ENCODE measurements around the gene ZNF296.

Gene ZNF296

DNA sequence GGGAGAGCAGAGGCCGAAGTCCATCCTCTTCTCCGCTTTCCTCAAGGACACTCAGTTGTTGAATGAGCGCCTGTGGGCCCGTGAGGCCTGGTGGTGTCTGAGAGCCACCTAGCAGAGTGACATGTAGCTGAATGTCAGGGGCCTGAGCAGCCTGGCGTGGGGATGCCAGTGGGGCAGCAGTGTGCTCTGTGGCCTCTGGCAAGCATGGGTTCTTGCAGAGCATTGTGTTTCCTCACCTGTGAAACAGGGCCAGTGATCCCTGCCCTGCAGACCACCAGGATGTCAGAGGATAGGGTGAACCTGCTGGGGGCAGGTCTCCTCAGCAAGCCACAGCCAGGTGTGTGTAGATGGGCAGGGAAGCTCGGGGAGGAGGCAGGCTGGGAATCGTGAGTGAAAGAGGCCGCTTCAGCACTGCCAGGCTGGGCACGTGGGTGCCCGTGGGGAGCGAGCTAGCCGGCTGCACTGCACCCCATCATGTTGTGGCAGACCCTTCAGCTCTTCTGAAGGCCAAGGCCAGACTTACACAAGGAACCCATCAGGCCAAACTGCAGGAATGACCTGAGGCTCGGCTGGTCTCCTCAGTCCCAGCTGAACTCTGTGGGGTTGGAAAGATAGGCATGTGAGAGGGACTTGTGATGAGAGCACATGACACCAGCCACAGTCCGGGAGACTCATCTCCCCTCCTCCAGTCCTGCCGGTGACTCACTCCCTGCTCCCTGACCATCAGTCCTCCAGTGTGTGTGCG, 21.7 kb upstream of the ZNF296 start:
- no peaks in the 10 kb centered on the region for H3K9me3 ChIP-seq (ENCODE audit: control insufficient read depth in 5 of 5, low read length in 5 of 5)
- H3K9ac ChIP-seq (ENCODE audit: low read length in 5 of 5): peak overlapping the region in 2 of 5 donors; percentile 12 to 38
- H3K27ac ChIP-seq (ENCODE audit: low read depth, low read length): peak overlapping the region; percentile 37
- peaks cover 0 to 2% (median 0%) of the 10 kb centered on the region in 5 donors for H3K36me3 ChIP-seq (ENCODE audit: control insufficient read depth in 5 of 5, insufficient read depth in 5 of 5, low read length in 5 of 5)
- H3K27me3 ChIP-seq (ENCODE audit: control insufficient read depth in 5 of 5, insufficient read depth in 4 of 5, low read length in 5 of 5): no peaks in the 10 kb centered on the region
- peaks cover 2 to 73% (median 52%) of the 10 kb centered on the region in 5 donors for H3K4me1 ChIP-seq (ENCODE audit: control insufficient read depth in 5 of 5, insufficient read depth in 5 of 5, low read length in 5 of 5)
- H3K4me3 ChIP-seq (ENCODE audit: low read depth in 1 of 5, low read length in 5 of 5): no peak overlapping the region

DNA sequence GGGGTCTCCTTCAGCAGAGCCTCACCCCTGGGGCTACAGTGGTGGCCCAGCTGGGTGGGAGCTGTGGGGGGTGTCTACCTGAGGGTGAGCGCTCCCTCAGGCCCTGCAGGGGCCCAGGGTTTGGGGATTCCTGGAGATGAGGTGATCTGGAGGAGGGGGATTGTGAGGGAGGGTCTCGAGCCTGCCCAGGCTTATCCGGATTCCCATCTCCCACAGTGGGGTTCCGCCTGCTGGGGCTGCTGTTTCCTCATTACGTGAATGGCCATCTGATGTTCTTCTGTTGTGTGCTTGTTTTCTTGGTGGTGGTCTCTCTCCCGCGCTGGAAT, 21.1 kb upstream of the ZNF296 start:
- no peaks in the 10 kb centered on the region for H3K27me3 ChIP-seq (ENCODE audit: control insufficient read depth in 5 of 5, insufficient read depth in 4 of 5, low read length in 5 of 5)
- peaks cover 0 to 2% (median 0%) of the 10 kb centered on the region in 5 donors for H3K36me3 ChIP-seq (ENCODE audit: control insufficient read depth in 5 of 5, insufficient read depth in 5 of 5, low read length in 5 of 5)
- no peak overlapping the region for H3K4me3 ChIP-seq (ENCODE audit: low read depth in 1 of 5, low read length in 5 of 5)
- no peaks in the 10 kb centered on the region for H3K9me3 ChIP-seq (ENCODE audit: control insufficient read depth in 5 of 5, low read length in 5 of 5)
- H3K9ac ChIP-seq (ENCODE audit: low read length in 5 of 5): peak overlapping the region in 2 of 5 donors; percentile 12 to 38
- H3K4me1 ChIP-seq (ENCODE audit: control insufficient read depth in 5 of 5, insufficient read depth in 5 of 5, low read length in 5 of 5): peaks cover 2 to 73% (median 49%) of the 10 kb centered on the region in 5 donors
- H3K27ac ChIP-seq (ENCODE audit: low read depth, low read length): peak overlapping the region; percentile 37

DNA sequence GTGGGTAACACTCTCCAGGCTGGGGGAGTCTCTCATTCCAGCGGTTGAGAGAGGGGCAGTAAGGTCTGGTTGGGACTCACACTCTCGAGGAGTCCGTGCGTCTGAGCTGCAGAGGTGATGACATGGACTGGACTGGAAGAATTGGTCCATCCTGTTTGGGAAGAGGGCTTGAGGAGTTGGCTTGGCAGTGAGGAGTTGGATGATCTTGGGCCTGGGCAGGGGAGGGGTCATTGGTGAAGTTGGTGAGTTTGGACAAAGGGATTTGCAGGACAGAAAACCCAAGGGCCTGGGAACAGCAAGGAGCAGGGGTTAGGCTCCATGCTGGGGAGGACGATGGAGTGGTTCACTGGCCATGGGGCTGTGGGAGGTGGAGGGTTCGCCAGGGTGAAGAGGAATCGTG, 20.4 kb upstream of the ZNF296 start:
- Histone ChIP-seq H3K9me3 (ENCODE audit: control insufficient read depth in 5 of 5, low read length in 5 of 5) (no peaks in the 10 kb centered on the region), H3K27ac (ENCODE audit: low read depth, low read length) (no peak overlapping the region), H3K27me3 (ENCODE audit: control insufficient read depth in 5 of 5, insufficient read depth in 4 of 5, low read length in 5 of 5) (no peaks in the 10 kb centered on the region), H3K4me3 (ENCODE audit: low read depth in 1 of 5, low read length in 5 of 5) (no peak overlapping the region), H3K36me3 (ENCODE audit: control insufficient read depth in 5 of 5, insufficient read depth in 5 of 5, low read length in 5 of 5) (peaks cover 0 to 2% (median 0%) of the 10 kb centered on the region in 5 donors), H3K9ac (ENCODE audit: low read length in 5 of 5) (no peak overlapping the region), H3K4me1 (ENCODE audit: control insufficient read depth in 5 of 5, insufficient read depth in 5 of 5, low read length in 5 of 5) (peaks cover 2 to 80% (median 49%) of the 10 kb centered on the region in 5 donors)

DNA sequence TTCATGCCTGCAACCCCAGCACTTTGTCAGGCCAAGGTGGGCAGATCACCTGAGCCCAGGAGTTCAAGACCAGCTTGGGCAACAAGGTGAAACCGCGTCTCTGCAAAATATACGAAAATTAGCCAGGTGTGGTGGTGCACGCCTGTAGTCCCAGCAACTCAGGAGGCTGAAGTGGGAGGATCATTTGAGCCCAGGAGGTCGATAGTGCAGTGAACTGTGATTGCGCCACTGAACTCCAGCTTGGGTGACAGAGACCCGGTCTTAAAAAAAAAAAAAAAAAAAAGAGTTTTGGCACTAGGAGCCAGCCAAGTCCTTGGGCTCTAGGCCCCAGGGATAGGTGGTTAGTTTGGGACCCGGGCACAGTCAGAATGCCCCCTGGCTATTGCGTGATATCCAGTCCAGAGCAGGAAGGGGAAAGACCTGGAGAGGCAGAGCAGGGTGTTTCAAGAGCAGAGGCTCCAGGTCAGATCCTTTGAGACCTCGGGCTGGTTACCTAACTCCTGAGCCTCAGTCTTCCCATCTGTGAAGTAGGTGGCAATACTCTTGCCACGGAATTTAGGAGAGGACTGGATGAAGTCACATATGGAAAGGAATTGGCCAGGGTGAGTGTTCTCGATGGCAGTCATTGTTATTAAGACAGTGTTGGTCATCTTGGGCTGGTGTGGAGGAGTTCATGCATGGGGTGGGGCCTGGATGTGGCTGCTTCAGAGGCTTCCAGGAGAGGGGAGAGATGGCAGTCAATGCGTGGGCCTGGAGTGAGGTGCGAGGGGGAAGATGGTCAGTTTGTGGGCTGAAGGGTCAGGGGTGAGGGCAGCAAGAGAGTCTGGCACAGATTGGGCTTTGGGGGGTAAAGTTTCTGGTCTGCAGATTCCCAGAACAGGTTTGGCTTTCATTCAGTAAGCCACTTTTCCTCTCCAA, 19.5 kb upstream of the ZNF296 start:
- no peaks in the 10 kb centered on the region for H3K27me3 ChIP-seq (ENCODE audit: control insufficient read depth in 5 of 5, insufficient read depth in 4 of 5, low read length in 5 of 5)
- no peak overlapping the region for H3K27ac ChIP-seq (ENCODE audit: low read depth, low read length)
- H3K4me3 ChIP-seq (ENCODE audit: low read depth in 1 of 5, low read length in 5 of 5): no peak overlapping the region
- H3K36me3 ChIP-seq (ENCODE audit: control insufficient read depth in 5 of 5, insufficient read depth in 5 of 5, low read length in 5 of 5): peaks cover 0 to 2% (median 0%) of the 10 kb centered on the region in 5 donors
- peaks cover 5 to 82% (median 56%) of the 10 kb centered on the region in 5 donors for H3K4me1 ChIP-seq (ENCODE audit: control insufficient read depth in 5 of 5, insufficient read depth in 5 of 5, low read length in 5 of 5)
- H3K9ac ChIP-seq (ENCODE audit: low read length in 5 of 5): peak overlapping the region in 2 of 5 donors; percentile 17 to 26
- H3K9me3 ChIP-seq (ENCODE audit: control insufficient read depth in 5 of 5, low read length in 5 of 5): no peaks in the 10 kb centered on the region

DNA sequence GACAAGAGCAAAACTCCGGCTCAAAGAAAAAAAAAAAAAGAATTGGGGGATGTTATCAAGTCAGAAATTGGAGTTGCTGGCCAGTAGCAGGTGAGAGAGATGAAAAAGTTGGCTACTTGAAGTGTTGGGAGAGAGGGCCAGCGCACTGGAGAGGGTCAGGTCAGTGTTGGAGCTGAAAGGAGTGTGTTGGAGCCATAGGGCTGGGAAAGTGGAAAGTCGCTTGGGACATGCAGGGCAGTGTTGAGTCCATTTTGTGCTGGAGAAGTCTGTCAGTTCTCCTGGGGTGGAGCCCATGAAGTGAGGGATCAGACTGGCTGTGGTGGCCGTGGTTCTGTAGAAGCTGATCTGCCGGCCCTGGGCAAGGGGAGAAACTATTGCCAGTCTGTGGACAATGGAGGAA, 18.4 kb upstream of the ZNF296 start:
- H3K4me3 ChIP-seq (ENCODE audit: low read depth in 1 of 5, low read length in 5 of 5): peak overlapping the region in 2 of 5 donors; percentile 11 to 23
- peaks cover 0 to 7% (median 7%) of the 10 kb centered on the region in 5 donors for H3K36me3 ChIP-seq (ENCODE audit: control insufficient read depth in 5 of 5, insufficient read depth in 5 of 5, low read length in 5 of 5)
- H3K4me1 ChIP-seq (ENCODE audit: control insufficient read depth in 5 of 5, insufficient read depth in 5 of 5, low read length in 5 of 5): peaks cover 5 to 75% (median 56%) of the 10 kb centered on the region in 5 donors
- H3K27ac ChIP-seq (ENCODE audit: low read depth, low read length): no peak overlapping the region
- peak overlapping the region in 4 of 5 donors; percentile 34 to 96 (median 64) for H3K9ac ChIP-seq (ENCODE audit: low read length in 5 of 5)
- no peaks in the 10 kb centered on the region for H3K9me3 ChIP-seq (ENCODE audit: control insufficient read depth in 5 of 5, low read length in 5 of 5)
- H3K27me3 ChIP-seq (ENCODE audit: control insufficient read depth in 5 of 5, insufficient read depth in 4 of 5, low read length in 5 of 5): no peaks in the 10 kb centered on the region

DNA sequence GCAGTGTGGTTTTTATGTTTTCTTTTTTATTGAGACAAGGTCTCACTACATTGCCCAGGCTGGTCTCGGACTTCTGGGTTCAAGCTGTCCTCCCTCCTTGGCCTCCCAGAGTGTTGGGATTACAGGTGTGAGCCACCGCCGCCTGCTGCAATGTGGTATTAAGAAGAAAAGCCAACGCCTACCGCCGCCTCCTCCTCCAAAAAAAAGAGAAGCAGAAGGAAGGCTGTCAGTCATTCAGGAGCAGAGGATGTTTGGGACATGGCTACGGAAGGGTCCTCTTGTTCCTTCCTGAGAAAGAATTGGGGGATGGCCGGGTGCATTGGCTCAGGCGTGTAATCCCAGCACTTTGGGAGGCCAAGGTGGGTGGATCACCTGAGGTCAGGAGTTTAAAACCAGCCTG, 17.9 kb upstream of the ZNF296 start:
- Histone ChIP-seq H3K4me1 (ENCODE audit: control insufficient read depth in 5 of 5, insufficient read depth in 5 of 5, low read length in 5 of 5) (peaks cover 5 to 71% (median 56%) of the 10 kb centered on the region in 5 donors), H3K9me3 (ENCODE audit: control insufficient read depth in 5 of 5, low read length in 5 of 5) (no peaks in the 10 kb centered on the region), H3K36me3 (ENCODE audit: control insufficient read depth in 5 of 5, insufficient read depth in 5 of 5, low read length in 5 of 5) (peaks cover 0 to 8% (median 7%) of the 10 kb centered on the region in 5 donors), H3K4me3 (ENCODE audit: low read depth in 1 of 5, low read length in 5 of 5) (peak overlapping the region; percentile 83 to 98 (median 92)), H3K27me3 (ENCODE audit: control insufficient read depth in 5 of 5, insufficient read depth in 4 of 5, low read length in 5 of 5) (no peaks in the 10 kb centered on the region), H3K27ac (ENCODE audit: low read depth, low read length) (no peak overlapping the region), H3K9ac (ENCODE audit: low read length in 5 of 5) (peak overlapping the region; percentile 2 to 96 (median 89))

DNA sequence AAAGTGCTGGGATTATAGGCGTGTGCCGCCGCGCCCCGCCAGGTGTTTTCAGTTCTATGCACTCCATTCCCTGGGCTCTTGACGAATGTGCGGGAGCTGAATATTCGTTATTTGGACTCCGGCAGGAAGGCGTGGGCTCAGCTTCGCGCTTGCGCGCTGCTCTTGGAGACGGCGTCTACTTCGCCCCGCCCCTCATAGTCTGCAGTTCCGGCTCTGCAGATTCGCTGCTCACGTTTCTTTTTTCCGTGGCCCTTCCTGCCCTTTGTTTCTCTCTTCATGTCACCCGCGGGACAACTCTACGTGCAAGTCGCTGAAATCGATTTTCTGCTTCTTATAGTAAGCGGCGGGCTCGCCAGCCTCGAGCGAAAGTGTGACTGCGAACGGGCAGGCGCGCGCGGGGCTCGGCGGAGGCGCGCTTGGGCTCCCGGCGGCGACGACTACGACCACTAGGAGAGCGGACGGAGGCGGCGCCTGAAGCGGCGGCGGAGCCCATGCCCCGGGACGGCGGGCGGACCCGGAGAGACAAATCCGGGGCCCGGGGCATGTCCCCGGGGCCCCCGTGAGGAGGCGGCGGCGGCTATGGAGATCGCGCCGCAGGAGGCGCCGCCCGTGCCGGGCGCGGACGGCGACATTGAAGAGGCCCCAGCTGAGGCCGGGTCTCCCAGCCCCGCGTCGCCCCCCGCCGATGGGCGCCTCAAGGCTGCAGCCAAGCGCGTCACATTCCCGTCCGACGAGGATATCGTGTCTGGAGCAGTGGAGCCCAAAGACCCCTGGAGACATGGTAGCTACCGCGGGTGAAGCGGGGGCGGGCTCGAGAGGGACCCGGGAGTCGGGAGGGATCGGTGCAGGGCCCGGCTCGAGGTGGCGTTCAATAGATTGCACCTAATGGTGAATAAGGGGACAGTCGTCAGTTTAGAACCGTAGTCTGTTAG, 16.7 kb upstream of the ZNF296 start, which contains the start of gene PPP1R37:
Gene PPP1R37 (plus strand): TSS at position 433 of the 932 bp plus-strand sequence. CDS start 147 bp downstream, at position 580.
- H3K27ac ChIP-seq (ENCODE audit: low read depth, low read length): peak within 1 kb of the TSS; percentile 71
- peak within 1 kb of the TSS; percentile 19 to 96 (median 89) for H3K9ac ChIP-seq (ENCODE audit: low read length in 5 of 5)
- H3K9me3 ChIP-seq (ENCODE audit: control insufficient read depth in 5 of 5, low read length in 5 of 5): no peaks in the 10 kb centered on the region
- peaks cover 0 to 12% (median 8%) of the 10 kb centered on the region in 5 donors for H3K36me3 ChIP-seq (ENCODE audit: control insufficient read depth in 5 of 5, insufficient read depth in 5 of 5, low read length in 5 of 5)
- no peaks in the 10 kb centered on the region for H3K27me3 ChIP-seq (ENCODE audit: control insufficient read depth in 5 of 5, insufficient read depth in 4 of 5, low read length in 5 of 5)
- H3K4me1 ChIP-seq (ENCODE audit: control insufficient read depth in 5 of 5, insufficient read depth in 5 of 5, low read length in 5 of 5): peaks cover 5 to 60% (median 47%) of the 10 kb centered on the region in 5 donors
- H3K4me3 ChIP-seq (ENCODE audit: low read depth in 1 of 5, low read length in 5 of 5): peak within 1 kb of the TSS; percentile 85 to 98 (median 92)

DNA sequence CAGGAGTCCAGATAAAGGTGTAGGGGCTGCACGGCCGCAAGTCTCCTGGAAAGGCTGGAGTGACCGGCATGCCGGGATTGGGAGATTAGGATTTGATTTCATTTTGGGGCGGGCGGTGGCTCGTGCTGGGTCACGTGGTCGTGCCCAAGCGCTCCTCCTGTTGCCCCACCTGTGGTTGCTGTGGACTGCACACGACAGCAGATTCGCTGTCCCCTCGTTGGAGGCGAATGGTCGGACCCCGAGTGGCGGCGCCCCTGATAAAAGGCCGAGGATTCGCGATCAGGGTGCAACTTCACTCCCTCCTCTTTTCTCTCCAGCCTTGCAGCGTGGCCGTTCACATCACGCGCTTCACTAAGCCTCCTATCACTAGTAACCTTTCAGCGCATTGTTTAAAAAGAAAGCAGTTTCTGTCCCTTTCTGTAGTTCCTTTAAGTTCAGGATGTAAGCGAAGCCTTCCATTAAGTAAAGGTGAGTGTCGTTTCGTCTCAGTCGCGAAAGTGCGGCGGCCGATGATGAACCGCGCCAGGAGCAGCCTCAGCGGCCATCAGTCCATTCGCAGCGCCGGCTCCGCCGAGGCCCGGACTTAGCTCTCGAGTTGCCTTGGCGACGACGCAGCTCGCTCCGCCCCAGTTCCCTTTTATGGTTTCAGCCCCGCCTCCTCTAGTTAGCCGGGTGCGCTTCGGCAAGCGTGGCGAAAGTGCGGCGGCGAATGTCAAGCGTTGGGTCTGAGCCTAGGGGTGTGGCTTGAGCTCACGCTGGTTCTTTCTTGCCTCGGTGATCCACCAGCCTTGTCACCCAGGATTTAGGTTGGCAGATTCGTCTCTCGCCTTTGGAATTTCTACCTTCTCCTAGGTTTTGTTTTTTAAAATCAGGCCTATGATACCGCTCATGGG, 15.0 kb upstream of the ZNF296 start:
- Histone ChIP-seq H3K9me3 (ENCODE audit: control insufficient read depth in 5 of 5, low read length in 5 of 5) (no peaks in the 10 kb centered on the region), H3K4me1 (ENCODE audit: control insufficient read depth in 5 of 5, insufficient read depth in 5 of 5, low read length in 5 of 5) (peaks cover 5 to 47% (median 37%) of the 10 kb centered on the region in 5 donors), H3K9ac (ENCODE audit: low read length in 5 of 5) (peak overlapping the region in 4 of 5 donors; percentile 40 to 96 (median 60)), H3K4me3 (ENCODE audit: low read depth in 1 of 5, low read length in 5 of 5) (peak overlapping the region; percentile 85 to 98 (median 92)), H3K27ac (ENCODE audit: low read depth, low read length) (peak overlapping the region; percentile 71), H3K36me3 (ENCODE audit: control insufficient read depth in 5 of 5, insufficient read depth in 5 of 5, low read length in 5 of 5) (peaks cover 0 to 21% (median 11%) of the 10 kb centered on the region in 5 donors), H3K27me3 (ENCODE audit: control insufficient read depth in 5 of 5, insufficient read depth in 4 of 5, low read length in 5 of 5) (no peaks in the 10 kb centered on the region)
